GM21619 (cell line): ENCODE results near the gene HOXD8.

Experiments used
- ATAC-seq: cut with Tn5 transposase; IDR thresholded peaks from one replicate; pipeline ENCODE4 v1.9.1; 2021; ENCODE audit not compliant: unreplicated experiment

HOXD8 gene

DNA sequence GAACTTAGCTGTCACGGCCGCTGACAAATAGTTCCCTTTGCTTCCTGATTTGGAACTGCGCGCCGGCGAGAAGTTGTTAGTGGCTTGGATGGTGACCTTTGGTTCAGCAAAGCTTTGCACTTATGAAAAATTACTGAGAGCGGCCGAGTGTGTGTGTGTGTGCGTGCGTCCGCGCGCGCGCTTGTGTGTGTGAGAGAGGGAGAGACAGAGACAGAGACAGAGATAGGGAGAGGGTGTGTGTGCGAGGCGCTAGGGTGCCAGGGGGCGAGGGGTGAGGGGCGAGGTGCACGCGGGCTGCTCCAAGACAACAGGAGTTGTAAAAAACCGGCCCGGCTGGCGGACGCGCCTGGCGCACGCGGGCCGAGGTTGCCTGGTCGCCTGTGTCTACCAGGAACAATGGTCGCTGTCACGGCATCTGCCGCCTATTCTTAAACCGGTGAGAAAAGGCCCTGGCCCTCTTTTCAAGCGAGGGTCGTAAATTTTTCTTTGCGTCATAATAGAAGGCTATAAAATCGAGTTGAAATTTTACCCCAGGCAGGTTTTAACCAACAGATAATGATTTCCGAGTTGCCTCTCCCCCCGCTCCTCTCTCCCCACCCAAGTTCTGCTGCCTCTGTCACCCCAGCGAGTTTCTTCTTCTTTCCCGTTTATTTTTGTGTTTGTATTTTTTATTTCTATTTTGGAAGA lies 28.1 kb downstream of the HOXD8 start:
- no peak for ATAC-seq

DNA sequence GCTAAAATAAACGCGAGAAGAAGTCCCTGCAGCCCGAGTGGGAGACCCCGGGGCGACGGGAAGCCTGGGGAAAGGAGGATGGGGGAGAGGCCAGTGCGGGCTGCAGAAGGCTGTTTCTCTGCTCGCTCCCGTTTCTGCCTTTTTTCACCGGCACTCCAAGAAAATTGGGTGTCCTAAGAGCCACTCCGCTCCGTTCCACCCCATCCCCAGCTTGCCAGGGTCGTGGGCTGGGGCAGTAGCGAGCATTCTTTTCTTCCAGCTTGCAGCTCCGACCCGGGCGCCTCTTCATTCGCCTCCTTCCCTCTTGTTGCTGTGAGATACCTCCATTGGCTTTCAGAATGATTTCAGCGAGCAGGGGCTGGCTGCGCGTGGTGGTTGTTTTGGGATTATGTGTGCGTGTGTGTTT lies 28.7 kb downstream of the HOXD8 start:
- no peak for ATAC-seq

DNA sequence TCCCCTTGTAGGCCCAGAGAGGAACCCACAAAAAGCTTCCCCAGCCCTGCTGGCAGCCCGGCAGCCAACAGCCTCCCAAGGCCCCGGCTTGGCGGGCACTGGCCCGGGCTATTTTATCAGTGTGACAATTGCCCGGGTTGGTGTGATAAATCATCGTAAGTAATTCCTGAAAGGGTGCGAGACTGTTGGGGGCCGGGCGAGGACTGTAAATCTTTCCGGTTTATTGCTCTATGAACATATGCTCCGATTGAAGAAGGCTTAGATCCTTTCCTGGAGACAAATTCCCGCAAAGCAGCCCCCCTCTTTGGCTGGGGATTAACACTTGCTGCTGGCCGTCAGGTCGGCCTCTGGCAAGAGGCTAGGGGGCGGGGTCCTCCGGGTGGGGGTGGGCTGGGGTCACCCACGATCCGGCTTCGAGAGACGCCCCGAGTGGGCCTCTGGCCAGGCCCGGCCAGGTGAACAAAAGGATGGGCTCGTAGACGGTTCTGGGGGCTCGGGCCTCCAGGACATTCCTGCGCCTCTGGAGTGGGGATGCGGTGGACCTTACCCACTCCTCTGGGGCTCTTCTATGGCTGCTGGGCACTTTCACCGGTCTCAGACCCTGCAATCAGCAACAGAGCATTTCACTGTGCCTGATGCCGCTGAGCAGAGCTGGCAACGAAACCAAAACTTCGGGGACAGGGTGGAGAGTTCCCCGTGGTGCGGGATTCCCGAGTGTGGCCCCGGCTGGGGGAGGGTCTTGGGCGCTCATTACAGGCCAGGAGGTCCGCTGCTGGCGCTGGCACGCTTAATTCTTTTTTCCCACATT lies 29.6 kb downstream of the HOXD8 start:
- no peak for ATAC-seq

DNA sequence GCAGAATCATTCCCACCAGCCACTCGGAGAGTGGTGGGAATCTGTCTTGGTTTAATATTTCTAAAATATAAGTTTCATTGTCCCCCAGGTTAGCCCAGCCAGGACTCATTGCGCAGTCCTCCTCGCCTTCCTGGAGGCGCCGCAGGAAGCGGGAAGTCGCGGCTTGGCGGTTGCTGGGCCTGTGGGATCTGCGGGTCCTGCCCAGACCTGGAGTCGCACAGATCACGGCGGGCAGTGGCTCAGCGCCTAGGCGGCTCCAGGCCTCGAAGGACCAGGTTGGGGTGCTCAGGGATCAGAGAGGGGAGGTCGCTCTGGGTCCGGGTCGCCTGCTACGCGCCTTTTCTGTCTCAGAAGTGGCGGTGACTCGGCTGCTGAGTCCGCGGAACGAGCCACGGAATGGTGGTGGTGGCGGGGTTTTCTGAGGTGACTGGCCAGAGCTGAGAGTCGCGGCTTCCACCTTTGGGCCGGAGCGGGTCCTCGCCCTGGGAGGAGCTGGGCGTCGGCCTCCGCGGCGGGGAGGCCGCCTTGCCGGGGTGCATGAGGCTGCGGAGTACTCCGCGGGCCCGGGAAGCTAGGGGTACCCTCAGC lies 30.3 kb downstream of the HOXD8 start:
- ATAC-seq: no peak

DNA sequence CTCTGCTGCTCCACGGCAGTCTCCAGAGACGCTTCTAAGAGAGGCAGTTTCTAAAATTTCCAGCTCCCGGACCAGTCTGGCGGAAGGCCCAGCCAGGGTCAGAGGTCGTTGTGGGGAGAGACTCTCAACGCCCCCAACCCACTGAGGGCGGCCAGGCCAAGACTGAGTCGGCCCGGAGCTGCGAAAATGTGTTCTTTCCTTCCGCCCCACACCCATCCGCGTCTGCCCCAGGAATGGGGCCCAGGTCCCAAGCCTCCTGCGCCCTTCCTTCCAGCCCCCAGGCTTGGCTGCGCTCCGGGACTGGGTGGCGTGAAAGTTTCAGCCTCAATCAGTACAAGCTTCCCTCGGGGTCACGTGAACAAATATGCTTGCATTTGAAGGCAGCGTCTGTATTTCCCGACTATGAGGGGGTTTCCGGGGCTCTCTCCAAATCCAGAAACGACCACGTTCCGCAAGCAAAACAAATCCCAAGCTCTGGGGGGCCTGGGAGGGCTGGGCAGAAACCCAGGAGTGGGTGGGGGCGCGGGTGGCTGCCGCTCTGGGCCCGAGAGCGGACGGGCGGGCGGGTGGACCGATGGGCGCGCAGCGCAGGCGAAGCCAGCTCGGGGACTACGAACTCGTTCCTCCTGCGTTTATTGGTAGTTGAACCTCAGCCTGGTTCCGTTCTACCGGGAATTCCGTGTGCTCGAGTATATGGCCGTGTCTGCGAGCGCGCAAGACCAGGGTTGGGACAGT lies 30.9 kb downstream of the HOXD8 start:
- no peak for ATAC-seq

DNA sequence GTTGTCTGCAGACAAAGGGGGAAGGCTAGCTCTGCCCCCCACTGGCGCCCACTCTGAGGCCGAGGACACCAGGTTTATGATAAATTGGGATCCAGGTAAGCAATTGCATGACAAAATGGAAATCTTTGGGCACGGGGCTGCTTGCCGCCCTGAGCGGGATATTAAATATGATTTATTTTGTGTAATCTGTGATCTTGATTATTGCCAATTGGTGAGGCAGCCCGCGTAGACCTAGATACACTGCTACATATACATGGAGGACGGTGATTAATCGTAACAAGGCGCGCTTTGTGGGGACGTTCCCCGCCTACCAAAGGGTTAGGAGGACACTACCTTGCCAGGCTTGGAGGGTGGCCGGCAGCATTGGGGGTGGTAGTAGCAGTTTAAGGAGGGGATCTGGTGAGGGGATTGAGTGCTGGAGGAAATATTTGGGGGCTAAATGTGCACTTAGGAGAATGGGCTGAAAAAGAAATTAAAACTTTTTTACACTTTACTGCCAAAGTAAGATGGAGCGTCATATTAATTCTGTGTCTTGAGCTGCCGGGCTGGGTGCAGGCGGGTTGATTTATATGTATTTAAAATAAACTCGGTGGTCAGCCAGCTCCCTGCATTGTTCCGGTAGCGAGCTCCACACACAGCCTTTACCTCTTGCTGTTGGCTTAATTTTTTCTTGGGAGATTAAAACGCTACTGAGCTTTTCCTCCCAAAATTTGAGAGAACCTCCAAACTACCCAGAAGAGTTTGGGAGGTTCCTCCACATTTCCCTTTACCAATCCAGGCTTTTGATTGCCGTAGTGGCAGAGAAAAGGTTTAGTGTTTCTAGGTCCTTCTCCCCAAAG lies 31.7 kb downstream of the HOXD8 start:
- ATAC-seq: no peak

DNA sequence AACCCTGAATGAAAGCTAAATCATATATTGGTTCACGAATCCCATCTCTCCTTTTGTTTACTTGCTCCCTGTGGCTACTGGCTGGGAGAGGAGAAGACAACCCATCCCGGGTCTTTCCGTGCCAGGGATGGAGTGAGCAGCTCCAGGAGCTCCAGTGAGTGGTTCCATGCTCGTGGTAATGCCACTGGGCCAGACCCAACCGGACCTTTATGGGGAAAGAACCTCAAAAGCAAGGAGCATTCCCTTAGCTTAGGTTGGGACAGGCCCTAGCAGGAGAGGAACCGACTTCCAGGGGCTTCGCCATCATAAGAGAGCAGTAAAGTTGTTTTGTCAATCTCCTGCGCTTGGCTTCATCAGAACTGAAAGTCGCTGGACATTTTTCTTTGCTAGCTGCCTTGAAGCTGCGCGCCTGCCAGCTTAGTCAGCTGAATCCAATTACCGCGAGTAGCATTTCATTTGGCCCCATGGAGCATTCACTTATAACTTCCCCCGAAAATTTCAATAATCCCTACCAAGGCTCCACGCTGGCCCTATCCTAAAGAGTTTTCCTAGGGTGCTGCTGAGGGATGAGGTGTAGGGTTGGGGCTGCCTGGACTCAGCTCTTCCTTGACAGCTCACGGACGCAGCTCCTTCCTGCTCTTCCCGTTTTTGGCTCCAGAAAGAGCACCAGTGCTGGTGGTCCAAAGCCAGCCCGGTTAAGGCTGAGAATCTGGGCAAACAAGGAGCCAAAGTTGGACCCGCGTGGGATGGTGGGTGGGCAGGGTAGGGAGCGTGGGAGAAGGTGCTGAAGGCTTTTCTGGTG lies 32.5 kb downstream of the HOXD8 start:
- ATAC-seq: no peak

DNA sequence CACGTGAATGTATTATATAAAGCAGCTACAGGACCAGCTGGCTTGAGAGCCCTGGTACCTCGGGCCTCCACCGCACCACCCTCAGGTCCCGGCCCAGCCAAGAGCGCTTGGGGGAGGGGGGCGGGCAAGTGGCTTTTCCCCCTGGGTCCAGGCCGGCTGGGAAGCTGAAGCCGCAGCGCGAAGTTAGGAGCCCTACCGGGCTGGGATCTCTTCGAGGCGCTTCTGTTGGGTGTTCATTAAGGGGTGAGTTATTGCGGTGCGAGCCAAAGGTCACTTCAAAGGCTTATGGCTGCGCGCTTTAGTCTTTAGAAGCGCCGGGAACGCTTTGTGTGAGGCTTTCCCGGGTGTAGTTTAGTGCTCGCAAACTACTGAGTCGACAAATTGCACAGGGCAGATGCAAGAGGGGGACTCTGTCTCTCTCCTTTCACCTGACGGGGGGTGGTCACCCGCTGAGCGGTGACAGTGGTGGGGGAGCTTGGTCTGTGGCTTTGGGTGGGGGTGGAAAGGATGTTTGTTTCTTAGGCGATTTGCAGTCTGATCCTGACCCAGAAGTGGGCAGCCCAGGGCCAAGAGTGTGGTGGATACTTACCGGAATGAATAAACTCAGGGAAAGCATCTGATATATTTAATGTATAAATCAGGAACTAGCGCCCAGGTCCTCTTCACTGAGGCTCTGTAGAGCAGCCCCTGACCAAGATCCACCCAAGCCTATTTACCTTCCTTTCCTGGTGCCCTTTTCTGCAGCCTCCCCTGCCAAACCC lies 33.6 kb downstream of the HOXD8 start:
- no peak for ATAC-seq

DNA sequence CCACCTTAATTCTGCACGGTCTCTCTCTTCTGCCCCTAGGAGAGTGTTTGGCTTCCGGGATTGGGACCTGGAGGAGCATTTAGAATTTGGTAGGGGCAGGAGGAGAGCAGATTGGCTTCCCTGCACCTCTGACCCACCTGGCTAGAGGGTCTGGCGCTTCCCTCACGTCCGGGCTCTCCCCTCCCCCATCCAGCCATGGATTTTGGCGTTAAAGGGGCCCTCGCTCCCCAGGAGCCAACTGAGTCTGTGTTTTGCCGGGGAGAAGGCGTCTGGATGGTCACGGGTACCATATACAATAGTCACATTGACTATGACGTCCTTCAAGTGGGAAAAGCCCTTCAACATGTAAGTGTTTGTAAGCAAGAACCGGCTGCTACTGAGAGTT lies 34.2 kb downstream of the HOXD8 start:
- ATAC-seq: no peak

DNA sequence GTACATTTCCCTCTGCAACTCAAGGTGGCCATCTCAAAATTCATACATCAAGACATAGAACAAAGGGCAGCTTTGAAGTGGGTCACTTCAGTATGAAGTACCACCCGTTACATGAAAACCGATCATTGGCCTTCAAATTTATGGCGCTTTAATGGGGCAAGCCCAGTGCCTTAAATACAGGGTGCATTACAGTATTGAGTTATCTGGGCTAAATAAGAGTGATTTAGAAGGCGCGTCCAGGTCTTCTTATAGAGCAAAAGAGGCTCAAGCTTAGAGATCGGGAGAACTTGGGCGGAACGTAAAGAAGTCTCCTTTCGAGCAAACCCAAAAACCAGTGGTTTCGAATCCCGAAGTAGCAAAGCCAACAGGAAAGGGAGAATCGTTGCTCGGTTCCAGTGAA lies 34.7 kb downstream of the HOXD8 start:
- no peak for ATAC-seq

DNA sequence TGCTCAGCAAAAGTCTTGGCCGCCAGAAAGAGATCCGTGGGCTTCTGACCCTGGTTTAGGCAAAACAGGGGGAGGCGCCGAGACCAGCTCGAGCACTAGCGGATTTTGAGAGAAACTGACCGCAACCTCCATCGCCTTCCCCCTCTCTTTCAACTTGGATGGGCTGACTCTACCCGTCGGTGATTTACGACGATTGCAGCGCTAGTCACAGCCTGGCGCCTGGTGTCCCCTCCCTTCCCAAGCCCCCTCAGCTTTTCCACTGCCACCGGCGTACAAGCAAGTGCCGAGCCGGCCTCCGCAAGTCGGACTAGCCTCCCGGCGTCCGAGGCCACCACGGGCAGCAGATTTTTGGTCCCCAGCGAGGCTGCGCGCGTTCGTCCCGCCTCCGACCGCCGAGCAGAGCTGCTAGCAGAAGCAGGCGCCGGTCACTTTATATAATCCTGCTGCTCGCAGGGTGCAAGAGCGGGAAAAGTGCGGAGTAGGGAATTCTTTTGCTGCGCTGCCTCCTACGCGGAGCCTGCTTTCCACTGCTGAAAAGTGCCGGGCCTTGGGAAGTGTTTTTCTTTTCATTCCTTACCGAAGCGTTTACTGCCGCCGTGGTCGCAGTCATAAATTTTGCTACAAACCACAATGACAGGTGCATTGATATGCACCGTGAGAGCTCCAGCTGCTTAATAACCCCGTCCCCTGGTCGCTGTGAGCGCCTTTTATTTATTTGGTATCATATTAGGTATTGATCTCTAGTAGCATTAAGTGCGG lies 35.3 kb downstream of the HOXD8 start:
- ATAC-seq: no peak

DNA sequence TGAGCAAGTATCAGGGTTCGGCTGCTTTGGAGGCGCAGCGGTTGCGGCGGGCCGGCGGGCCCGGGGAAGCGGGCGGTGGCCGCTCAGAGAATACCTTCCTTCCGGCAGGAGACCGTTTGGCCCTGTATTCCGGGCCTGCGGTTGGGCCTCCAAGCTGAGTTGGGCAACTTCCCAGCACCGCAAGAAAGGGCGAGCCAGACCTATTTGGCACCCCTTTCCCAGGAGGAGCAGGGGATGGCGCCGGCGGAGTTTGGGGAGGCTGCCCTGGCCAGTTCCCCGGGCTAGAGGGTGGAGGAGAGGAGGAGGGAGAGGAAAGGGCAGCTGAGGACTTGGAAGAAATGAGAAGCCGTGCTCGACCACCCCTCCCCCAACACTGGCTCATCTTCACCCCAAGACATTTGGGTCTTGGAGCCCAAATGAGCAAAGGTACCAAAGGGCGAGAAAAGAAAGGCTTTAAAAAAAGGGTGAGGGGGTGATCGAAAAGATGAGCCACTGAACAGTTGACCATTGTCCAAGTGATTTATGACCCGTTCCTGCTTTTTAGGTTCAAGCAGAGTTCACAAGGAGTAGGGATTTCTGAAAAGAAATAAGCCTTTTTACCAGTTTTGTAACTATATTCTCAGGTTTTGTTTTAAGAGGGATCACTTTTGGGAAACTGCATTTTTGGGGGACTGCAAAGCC lies 36.0 kb downstream of the HOXD8 start:
- ATAC-seq: no peak

DNA sequence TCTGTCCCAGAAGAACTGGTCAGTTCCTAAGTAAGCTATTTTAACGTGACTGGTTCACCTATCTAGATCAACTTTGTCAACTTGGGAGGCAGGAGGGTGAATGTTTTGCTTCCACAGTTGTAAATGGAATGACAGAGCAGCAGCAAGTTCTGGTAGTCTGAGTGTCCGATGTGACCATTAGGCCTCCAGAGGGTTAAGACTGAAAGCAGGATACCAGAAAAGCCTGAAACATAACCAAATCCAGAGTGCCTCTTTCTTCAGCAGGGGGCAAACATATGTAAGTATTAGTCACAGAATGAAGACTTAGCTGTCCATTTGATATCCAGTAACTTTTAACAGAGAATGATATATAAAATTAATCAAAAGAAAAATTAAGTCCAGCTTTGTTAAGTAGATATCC lies 36.8 kb downstream of the HOXD8 start:
- no peak for ATAC-seq

DNA sequence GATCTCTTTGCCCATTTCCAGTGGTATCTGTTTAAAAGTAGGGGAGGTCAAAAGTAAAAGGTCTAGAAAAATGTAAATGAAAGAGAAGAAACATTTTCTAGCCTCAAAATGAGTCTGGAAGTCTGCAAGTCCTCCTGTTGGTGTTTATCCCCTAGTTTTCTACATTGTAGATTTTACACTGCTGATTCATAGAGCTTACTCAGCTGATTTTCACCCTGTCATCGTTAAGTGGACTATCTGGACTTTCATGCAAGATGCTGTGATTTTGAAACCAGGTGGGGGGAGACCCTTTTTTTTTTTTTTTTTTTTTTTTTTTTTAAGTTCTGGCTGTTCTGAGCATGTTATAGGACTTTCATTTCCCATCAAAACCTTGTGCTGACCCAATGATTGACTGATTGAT lies 37.9 kb downstream of the HOXD8 start:
- no peak for ATAC-seq

DNA sequence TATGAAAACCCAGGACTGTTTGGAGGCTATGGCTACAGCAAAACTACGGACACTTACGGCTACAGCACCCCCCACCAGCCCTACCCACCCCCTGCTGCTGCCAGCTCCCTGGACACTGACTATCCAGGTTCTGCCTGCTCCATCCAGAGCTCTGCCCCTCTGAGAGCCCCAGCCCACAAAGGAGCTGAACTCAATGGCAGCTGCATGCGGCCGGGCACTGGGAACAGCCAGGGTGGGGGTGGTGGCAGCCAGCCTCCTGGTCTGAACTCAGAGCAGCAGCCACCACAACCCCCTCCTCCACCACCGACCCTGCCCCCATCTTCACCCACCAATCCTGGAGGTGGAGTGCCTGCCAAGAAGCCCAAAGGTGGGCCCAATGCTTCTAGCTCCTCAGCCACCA lies 39.7 kb downstream of the HOXD8 start:
- no peak for ATAC-seq

DNA sequence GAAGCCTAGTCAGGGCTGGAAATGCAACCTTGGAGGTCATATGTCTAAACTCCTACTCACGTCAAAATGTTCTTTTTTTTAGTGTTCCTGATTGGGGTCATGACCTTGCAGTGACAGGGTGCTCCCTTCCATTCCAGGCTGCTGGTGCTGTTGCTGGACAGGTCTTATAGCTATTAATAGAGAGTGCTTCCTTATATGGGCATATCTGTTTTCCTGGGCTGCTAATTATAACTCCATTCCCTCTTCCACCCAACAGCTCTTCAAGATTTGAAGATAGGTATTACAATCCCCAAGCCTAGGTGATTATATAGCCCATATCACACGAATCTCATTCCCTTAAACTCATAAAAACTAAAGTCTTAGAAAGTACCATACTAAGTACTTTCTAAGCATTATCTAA lies 40.2 kb downstream of the HOXD8 start:
- no peak for ATAC-seq

DNA sequence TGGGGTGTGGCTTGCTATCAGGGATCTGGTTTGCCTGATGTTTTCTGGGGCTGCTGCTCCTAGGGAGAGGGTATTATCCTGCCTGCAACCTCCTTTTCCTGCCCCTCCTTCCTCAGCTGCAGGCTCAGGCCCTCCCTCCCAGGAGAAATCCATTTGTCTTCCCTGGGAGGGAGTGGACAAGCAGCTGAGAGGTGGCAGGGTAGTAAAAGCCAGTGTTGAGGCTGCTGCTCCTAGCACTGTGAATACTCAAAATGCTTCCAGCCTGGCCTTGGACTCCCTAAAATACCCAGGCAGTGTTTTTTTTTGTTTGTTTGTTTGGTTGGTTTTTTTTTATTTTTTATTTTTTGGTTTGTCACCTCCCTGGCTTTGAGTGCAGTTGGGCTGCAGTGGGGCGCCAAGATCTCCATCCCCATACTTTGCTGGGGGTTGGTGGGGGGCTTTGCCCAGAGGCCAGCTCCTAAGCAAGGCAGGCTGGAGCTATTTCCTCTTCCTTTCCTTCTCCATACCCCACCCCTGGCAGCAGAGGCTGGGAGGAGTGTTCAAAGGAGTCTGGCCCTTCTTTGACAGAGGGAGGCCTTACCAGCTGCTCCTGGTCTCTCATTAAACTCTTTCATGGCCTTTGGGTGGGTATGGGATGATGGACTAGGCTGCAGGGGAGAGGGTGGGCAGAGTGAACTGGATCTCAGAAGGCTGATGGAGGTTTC lies 41.2 kb downstream of the HOXD8 start:
- ATAC-seq: no peak
